Kidney tubule cell (primary cell): ENCODE data around the gene LSG1.
A peak's percentile ranks its signal among the peaks of the same experiment; 100 is the strongest.
"Not testable (repeated sequence)": the region's sequence is repeated elsewhere in the genome, so short reads cannot be mapped to it uniquely, and the experiment has no call there.

Experiments
- DNase-seq: peaks from one replicate; pipeline ENCODE4 v3.0.0-alpha.2; 2018; ENCODE audit warnings: low spot score

LSG1 gene

GRCh38 chr3:194617143-194617671 lies 54.8 kb downstream of the LSG1 start:
- no peak for DNase-seq

- DNase-seq: no peak
These were observed 56.8 kb downstream of the LSG1 start for GRCh38 chr3:194615226-194615625.

- no peak for DNase-seq
These were observed 59.8 kb downstream of the LSG1 start for GRCh38 chr3:194612221-194612620.

- DNase-seq: no peak
These were observed 61.3 kb downstream of the LSG1 start for GRCh38 chr3:194610689-194611088.

DNA sequence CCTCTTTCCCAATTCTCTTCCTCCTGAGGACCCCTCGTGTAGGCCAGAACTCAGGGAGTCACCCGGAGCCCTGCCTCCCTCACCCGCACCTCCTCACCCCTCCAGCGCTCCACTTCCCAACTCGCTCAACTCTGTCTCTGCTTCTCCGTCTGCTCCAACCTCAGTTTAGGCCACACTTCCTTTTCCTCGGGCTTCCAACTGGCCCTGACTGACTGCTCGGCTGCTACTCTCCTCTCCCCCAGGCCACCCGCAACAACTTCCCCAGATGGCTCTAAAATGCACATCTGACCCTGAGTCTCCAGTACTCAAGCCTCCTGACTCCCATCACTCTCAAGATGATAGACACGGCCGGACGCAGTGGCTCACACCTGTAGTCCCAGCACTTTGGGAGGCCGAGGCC lies 62.4 kb downstream of the LSG1 start:
- no peak for DNase-seq

GRCh38 chr3:194608981-194609380 lies 63.0 kb downstream of the LSG1 start:
- no peak for DNase-seq

DNA sequence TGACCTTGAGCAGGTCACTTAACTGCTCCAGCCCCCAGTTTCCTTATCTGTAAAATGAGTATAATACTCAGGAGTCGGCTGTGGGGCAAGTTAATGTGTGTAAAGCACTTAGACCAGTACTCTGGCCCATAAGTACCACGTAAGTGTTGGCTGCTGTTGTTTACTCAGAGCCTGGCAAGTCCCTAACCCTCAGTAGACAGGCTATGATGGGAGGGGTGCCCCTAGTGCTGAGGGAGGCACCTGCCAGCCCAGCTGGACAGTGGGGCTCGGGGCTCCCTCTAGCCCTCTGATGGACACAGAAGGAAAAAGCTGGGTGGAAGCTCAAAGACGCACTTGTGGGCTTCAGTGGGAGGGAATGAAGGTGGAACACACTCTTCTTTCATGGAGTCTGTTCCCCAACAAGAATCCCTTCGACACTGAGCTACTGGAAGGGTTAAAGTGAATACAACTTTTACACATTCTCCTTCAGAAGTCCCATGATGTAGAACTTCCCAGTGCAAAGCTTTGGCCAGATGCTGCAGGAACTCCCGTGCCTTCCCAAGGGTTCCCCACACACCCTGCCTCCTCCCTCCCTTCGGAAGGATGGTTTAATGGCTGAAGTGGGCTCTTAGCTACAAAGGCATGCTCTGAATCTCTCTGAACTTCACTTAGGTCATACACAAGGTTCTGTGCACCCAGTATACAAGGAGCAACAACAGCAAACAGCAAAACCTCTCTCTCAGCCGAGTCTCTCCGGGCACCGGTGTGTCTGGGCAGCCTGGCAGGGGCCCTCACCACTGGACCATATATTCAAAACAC lies 64.2 kb downstream of the LSG1 start:
- DNase-seq: no peak

- no peak for DNase-seq
These were observed 65.0 kb downstream of the LSG1 start for GRCh38 chr3:194606941-194607340.

GRCh38 chr3:194606163-194606562 lies 65.8 kb downstream of the LSG1 start:
- no peak for DNase-seq

DNA sequence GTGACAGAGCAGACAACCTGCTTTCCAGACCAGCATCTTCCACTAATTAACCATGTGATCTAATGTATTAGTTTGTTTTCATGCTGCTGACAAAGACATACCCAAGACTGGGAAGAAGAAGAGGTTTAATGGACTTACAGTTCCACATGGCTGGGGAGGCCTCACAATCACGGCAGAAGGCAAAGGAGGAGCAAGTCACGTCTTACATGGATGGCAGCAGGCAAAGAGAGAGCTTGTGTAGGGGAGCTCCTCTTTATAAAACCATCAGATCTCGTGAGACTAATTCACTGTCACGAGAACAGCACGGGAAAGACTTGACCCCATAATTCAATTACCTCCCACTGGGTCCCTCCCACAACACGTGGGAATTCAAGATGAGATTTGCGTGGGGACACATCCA lies 66.7 kb downstream of the LSG1 start:
- not testable (repeated sequence) for DNase-seq

DNA sequence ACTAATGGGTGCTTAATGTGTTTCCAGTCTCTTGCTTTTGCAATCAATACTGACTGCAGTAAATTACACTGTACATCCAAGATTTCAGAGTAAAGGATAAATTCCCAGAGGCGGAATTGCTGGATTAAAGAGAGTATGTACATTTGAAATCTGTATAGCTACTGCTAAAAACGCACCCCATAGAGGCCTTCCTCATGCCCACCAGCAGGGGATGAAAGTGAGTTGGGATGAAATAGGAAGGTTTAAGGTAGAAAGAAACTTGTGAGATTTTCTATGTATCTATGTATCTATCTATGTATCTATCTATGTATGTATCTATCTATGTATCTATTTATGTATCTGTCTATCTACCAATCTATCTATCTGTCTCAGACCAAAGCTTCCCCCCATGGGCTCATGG lies 67.2 kb downstream of the LSG1 start:
- no peak for DNase-seq

GRCh38 chr3:194604126-194604525 lies 67.9 kb downstream of the LSG1 start:
- no peak for DNase-seq

- no peak for DNase-seq
These were observed 69.3 kb downstream of the LSG1 start for GRCh38 chr3:194602669-194603171.

GRCh38 chr3:194598771-194599557 lies 73.0 kb downstream of the LSG1 start:
- DNase-seq: peak; percentile 90

DNA sequence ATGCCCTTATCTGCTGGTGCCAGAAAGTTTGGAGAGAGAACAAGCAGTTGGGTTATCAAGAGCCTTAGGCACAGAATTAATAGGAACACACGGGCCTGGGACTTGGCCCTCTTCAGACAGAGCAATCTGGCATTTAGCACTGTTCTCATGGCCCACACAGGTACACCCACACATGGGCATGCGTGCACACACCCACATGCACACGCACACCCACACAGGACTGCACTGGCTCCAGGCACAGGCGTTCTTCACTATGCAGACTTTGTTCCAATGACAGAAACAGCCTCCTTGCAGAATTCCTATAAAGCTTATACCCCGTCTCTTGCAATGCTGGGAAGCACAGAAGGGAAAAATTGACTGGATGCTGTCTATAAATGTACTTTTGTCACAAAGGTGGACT lies 75.1 kb downstream of the LSG1 start:
- no peak for DNase-seq

DNA sequence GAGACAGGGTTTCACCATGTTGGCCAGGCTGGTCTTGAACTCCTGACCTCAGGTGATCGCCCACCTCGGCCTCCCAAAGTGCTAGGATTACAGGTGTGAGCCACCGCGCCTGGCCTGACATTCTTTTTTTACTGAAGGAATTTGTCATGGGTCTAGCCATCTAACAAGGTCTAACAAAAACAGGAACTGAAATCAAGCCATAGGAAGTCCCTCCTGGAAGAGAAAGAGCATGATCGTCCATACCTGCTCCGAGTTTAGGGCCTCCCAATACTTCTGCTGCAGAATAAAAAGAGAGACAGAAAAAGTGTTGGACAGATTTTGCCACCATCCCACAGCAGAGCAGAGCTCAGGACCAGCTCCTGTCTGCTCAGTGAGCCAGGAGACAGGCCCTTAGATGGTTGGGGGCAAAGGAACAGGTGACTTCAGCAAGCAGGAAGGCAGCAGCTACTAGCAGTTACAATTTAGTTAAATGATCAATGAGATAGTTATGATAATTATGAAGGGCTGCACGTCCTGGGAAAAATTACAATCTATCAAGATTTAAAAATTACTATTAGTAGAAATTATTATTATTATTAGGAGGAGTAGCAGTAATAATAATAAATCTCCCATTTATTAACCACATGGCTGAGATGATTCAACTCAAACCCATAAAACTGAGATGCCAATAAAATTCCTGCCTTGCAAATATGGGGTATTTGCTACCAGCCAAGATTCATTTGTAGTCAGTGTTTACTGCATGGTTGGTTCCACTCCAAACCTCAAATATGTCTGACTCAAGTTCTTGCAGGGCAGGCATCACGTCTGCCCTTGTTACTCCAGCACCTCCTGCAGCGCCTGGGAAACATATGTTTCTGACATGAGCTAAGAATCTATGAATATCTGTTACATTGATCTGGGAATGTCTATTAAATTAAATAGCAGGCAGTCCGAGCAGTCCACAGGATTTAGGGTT lies 78.9 kb downstream of the LSG1 start:
- peak; percentile 99 for DNase-seq
